Mesendoderm (in vitro differentiated cells): ENCODE results near the gene JAKMIP1.

ENCODE experiments used
- DNase-seq: peaks from one replicate; pipeline ENCODE4 v3.0.0; 2013
- H2AK5ac ChIP-seq: 2 replicates; pipeline ENCODE4 v1.6.1; 2013; ENCODE audit warnings: low read length, inconsistent platforms
- H2BK120ac ChIP-seq: 2 replicates; pipeline ENCODE4 v1.6.1; 2013; ENCODE audit warnings: low read depth, mild to moderate bottlenecking, low read length, moderate library complexity, mixed read lengths
- H2BK15ac ChIP-seq: replicated peaks from 2 replicates; pipeline ENCODE4 v1.6.1; 2013; ENCODE audit warnings: low read depth, mild to moderate bottlenecking, moderate library complexity
- H2BK5ac ChIP-seq: 2 replicates; pipeline ENCODE4 v1.6.1; 2013; ENCODE audit warnings: low read length, inconsistent platforms
- H3K18ac ChIP-seq: 2 replicates; pipeline ENCODE4 v1.6.1; 2013; ENCODE audit warnings: mild to moderate bottlenecking, low read length, mixed read lengths
- H3K23ac ChIP-seq: one replicate; pipeline ENCODE4 v1.6.1; 2013; ENCODE audit warnings: low read length
- H3K27ac ChIP-seq: 2 replicates; pipeline ENCODE4 v1.5.1; 2013; ENCODE audit warnings: low read depth, mild to moderate bottlenecking, inconsistent platforms, low read length, moderate library complexity
- H3K27me3 ChIP-seq: 2 replicates; pipeline ENCODE4 v1.6.1; 2013; ENCODE audit warnings: low read length, control low read depth, mild to moderate bottlenecking, inconsistent platforms; ENCODE audit not compliant: insufficient read depth, poor library complexity
- H3K36me3 ChIP-seq: 2 replicates; pipeline ENCODE4 v1.6.1; 2013; ENCODE audit warnings: low read length, inconsistent platforms; ENCODE audit not compliant: control insufficient read depth, insufficient read depth
- H3K4ac ChIP-seq: one replicate; pipeline ENCODE4 v1.6.1; 2013; ENCODE audit warnings: low read depth, mild to moderate bottlenecking, low read length, moderate library complexity
- H3K4me1 ChIP-seq: 2 replicates; pipeline ENCODE4 v1.6.1; 2013; ENCODE audit warnings: low read depth, low read length, inconsistent platforms; ENCODE audit not compliant: control insufficient read depth
- H3K4me2 ChIP-seq: 2 replicates; pipeline ENCODE4 v1.6.1; 2013; ENCODE audit warnings: low read length
- H3K4me3 ChIP-seq: 2 replicates; pipeline ENCODE4 v1.5.1; 2013; ENCODE audit warnings: mild to moderate bottlenecking, low read length
- H3K56ac ChIP-seq: one replicate; pipeline ENCODE4 v1.6.1; 2013; ENCODE audit warnings: low read length
- H3K79me1 ChIP-seq: 2 replicates; pipeline ENCODE4 v1.6.1; 2013; ENCODE audit warnings: low read length, inconsistent platforms
- H3K79me2 ChIP-seq: 2 replicates; pipeline ENCODE4 v1.6.1; 2013; ENCODE audit warnings: mild to moderate bottlenecking, low read length; ENCODE audit not compliant: control insufficient read depth, insufficient read depth
- H3K9ac ChIP-seq: 2 replicates; pipeline ENCODE4 v1.6.1; 2013; ENCODE audit warnings: low read length, inconsistent platforms
- H4K5ac ChIP-seq: one replicate; pipeline ENCODE4 v1.6.1; 2013; ENCODE audit warnings: low read length
- H4K8ac ChIP-seq: one replicate; pipeline ENCODE4 v1.6.1; 2013; ENCODE audit warnings: low read depth, mild to moderate bottlenecking, control low read depth, low read length, moderate library complexity
- WGBS: extraction: QIAGEN DNeasy Blood & Tissue Kit; methylation state at CpG from one replicate; pipeline ENCODE4 v1.1.7; 2013; ENCODE audit warnings: low lambda C conversion rate, missing lambda C conversion rate; ENCODE audit not compliant: insufficient coverage; ENCODE audit errors: extremely low coverage; 5-methylcytosine and 5-hydroxymethylcytosine counted together

JAKMIP1 gene

GRCh38 chr4:5992828-5993321 is 207.5 kb downstream of the JAKMIP1 start:
- no peak overlapping the region for H3K9ac ChIP-seq
- H2BK5ac ChIP-seq, result no peak overlapping the region
- H2BK120ac ChIP-seq, result no peak overlapping the region
- H3K79me1 ChIP-seq, result no peaks in the 10 kb centered on the region
- H3K79me2 ChIP-seq, result no peaks in the 10 kb centered on the region
- no peak overlapping the region for H3K18ac ChIP-seq
- H3K36me3 ChIP-seq, result no peaks in the 10 kb centered on the region
- H3K23ac ChIP-seq, result no peak overlapping the region
- no peaks in the 10 kb centered on the region for H3K27me3 ChIP-seq
- DNase-seq, result no peak
- H4K8ac ChIP-seq, result no peak overlapping the region
- no peak overlapping the region for H3K4me3 ChIP-seq
- no peak overlapping the region for H3K56ac ChIP-seq
- no peak overlapping the region for H3K27ac ChIP-seq
- no peak overlapping the region for H2BK15ac ChIP-seq
- no peak overlapping the region for H2AK5ac ChIP-seq
- no CpG with 5 or more reads among the region's 11 CpGs for WGBS
- H4K5ac ChIP-seq, result no peak overlapping the region
- no peak overlapping the region for H3K4ac ChIP-seq
- no peaks in the 10 kb centered on the region for H3K4me1 ChIP-seq
- no peak overlapping the region for H3K4me2 ChIP-seq

- Histone ChIP-seq H3K56ac (no peak overlapping the region), H3K18ac (no peak overlapping the region), H3K4me2 (no peak overlapping the region), H3K9ac (no peak overlapping the region), H2BK15ac (no peak overlapping the region), H2BK120ac (no peak overlapping the region), H2BK5ac (no peak overlapping the region), H3K23ac (no peak overlapping the region), H3K27me3 (no peaks in the 10 kb centered on the region), H4K8ac (no peak overlapping the region), H4K5ac (no peak overlapping the region), H3K79me1 (no peaks in the 10 kb centered on the region), H3K27ac (no peak overlapping the region), H3K4me3 (no peak overlapping the region), H2AK5ac (no peak overlapping the region), H3K36me3 (no peaks in the 10 kb centered on the region), H3K79me2 (no peaks in the 10 kb centered on the region), H3K4me1 (no peaks in the 10 kb centered on the region), H3K4ac (no peak overlapping the region)
- WGBS, result no CpG with 5 or more reads among the region's 17 CpGs
- no peak for DNase-seq
These were observed 208.1 kb downstream of the JAKMIP1 start for GRCh38 chr4:5992171-5992827.

- Histone ChIP-seq H3K4ac (no peak overlapping the region), H2BK120ac (no peak overlapping the region), H3K27ac (no peak overlapping the region), H4K8ac (no peak overlapping the region), H3K23ac (no peak overlapping the region), H2AK5ac (no peak overlapping the region), H3K4me2 (no peak overlapping the region), H2BK5ac (no peak overlapping the region), H3K4me3 (no peak overlapping the region), H3K79me2 (no peaks in the 10 kb centered on the region), H3K79me1 (no peaks in the 10 kb centered on the region), H3K9ac (no peak overlapping the region), H3K4me1 (no peaks in the 10 kb centered on the region), H3K56ac (no peak overlapping the region), H2BK15ac (no peak overlapping the region), H3K27me3 (no peaks in the 10 kb centered on the region), H4K5ac (no peak overlapping the region), H3K36me3 (no peaks in the 10 kb centered on the region), H3K18ac (no peak overlapping the region)
- no CpG with 5 or more reads among the region's 1 CpG for WGBS
- no peak for DNase-seq
These were observed 208.9 kb downstream of the JAKMIP1 start for GRCh38 chr4:5991405-5991804.

GRCh38 chr4:5990446-5991160 is 209.7 kb downstream of the JAKMIP1 start:
- Histone ChIP-seq H2BK120ac (no peak overlapping the region), H3K36me3 (no peaks in the 10 kb centered on the region), H3K23ac (no peak overlapping the region), H3K56ac (no peak overlapping the region), H3K79me1 (no peaks in the 10 kb centered on the region), H4K8ac (no peak overlapping the region), H3K27ac (no peak overlapping the region), H3K4me1 (no peaks in the 10 kb centered on the region), H4K5ac (no peak overlapping the region), H3K79me2 (no peaks in the 10 kb centered on the region), H3K4me2 (no peak overlapping the region), H2AK5ac (no peak overlapping the region), H2BK5ac (no peak overlapping the region), H2BK15ac (no peak overlapping the region), H3K9ac (no peak overlapping the region), H3K27me3 (no peaks in the 10 kb centered on the region), H3K4ac (no peak overlapping the region), H3K4me3 (no peak overlapping the region), H3K18ac (no peak overlapping the region)
- no peak for DNase-seq
- no CpG with 5 or more reads among the region's 16 CpGs for WGBS

- no CpG with 5 or more reads among the region's 18 CpGs for WGBS
These were observed 210.8 kb downstream of the JAKMIP1 start for GRCh38 chr4:5989236-5990225.

More at GRCh38 chr4:5989236-5990225, 210.8 kb downstream of the JAKMIP1 start:
- Histone ChIP-seq H3K27ac (no peak overlapping the region), H3K4ac (no peak overlapping the region), H3K4me1 (no peaks in the 10 kb centered on the region), H4K8ac (no peak overlapping the region), H3K27me3 (no peaks in the 10 kb centered on the region), H3K4me2 (no peak overlapping the region), H3K4me3 (no peak overlapping the region), H2BK15ac (no peak overlapping the region), H3K56ac (no peak overlapping the region), H3K9ac (no peak overlapping the region), H2BK120ac (no peak overlapping the region), H2BK5ac (no peak overlapping the region), H3K18ac (no peak overlapping the region), H3K23ac (no peak overlapping the region), H3K36me3 (no peaks in the 10 kb centered on the region), H3K79me1 (no peaks in the 10 kb centered on the region), H3K79me2 (no peaks in the 10 kb centered on the region), H4K5ac (no peak overlapping the region), H2AK5ac (no peak overlapping the region)
- DNase-seq, result no peak
